Measurements from ENCODE around the gene UBE3C. TPM values are rescaled to one million over a fixed set of nuclear protein-coding genes. Genes with fewer than 3 reads are reported as not detected.

UBE3C gene
- total and polyA plus RNA-seq, 9 of the 15 experiments (the other 6 are each of a cell fraction or from before 2014, with no cell fraction given) = 9.6 to 91.7 (median 75.4) TPM

- TF ChIP-seq ZHX1 (conservative IDR thresholded peaks at IDR 0.05; ENCODE audit: low read length) (no peak), CREB3 (tag; conservative IDR thresholded peaks at IDR 0.05; ENCODE audit: low read depth) (peak; percentile 61; the same call in 1 of the 2 replicates), YY1 (IDR thresholded peaks at IDR 0.05; ENCODE audit: borderline replicate concordance in 1 of 3, control insufficient read depth in 1 of 3, extremely low read depth in 1 of 3, insufficient read depth in 3 of 3, insufficient read length in 1 of 3, insufficient replicate concordance in 2 of 3, low read depth in 1 of 3, low read length in 2 of 3) (peak in 1 of 3 experiments; percentile 61), ATF3 (IDR thresholded peaks at IDR 0.05) (peak; percentile 30; the same call in 1 of the 2 replicates), ATF3 (CRISPR knock-in tag; conservative IDR thresholded peaks at IDR 0.05) (no peak), CBX3 (IDR thresholded peaks at IDR 0.05; ENCODE audit: borderline replicate concordance in 1 of 2, low read length in 2 of 2) (peak in 1 of 2 experiments; percentile 32; a peak in 1 of 3 replicates), ZNF778 (CRISPR knock-in tag; IDR thresholded peaks at IDR 0.05) (no peak), JUND (IDR thresholded peaks at IDR 0.05; ENCODE audit: borderline replicate concordance, low read depth, low read length) (no peak), JUND (tag; IDR thresholded peaks at IDR 0.05; ENCODE audit: borderline replicate concordance, low read depth, low read length) (peak; percentile 65; the same call in 1 of the 3 replicates), NFE2L1 (tag; IDR thresholded peaks at IDR 0.05; ENCODE audit: borderline replicate concordance, low read depth) (peak; percentile 66), ZNF75A (CRISPR knock-in tag; IDR thresholded peaks at IDR 0.05) (no peak), CCAR2 (IDR thresholded peaks at IDR 0.05; ENCODE audit: low read depth, low read length) (no peak), CEBPB (tag; IDR thresholded peaks at IDR 0.05) (peak; percentile 74), ZBTB49 (CRISPR knock-in tag; IDR thresholded peaks at IDR 0.05; ENCODE audit: borderline replicate concordance) (no peak), ZNF592 (IDR thresholded peaks at IDR 0.05) (peak; percentile 92)
These were observed 2.4 kb upstream of the UBE3C start (continued) for GRCh38 chr7:157136372-157136771.

All from K562 (cell line).